ENCODE measurements around the gene ADGRF4.
"Not testable (repeated sequence)": the region's sequence is repeated elsewhere in the genome, so short reads cannot be mapped to it uniquely, and the experiment has no call there.

The ADGRF4 gene

GRCh38 chr6:47734831-47735481 is 36.6 kb downstream of the ADGRF4 start:
- no peak for DNase-seq (ENCODE audit: low spot score)

- DNase-seq (ENCODE audit: low spot score), result no peak
Measured at GRCh38 chr6:47736083-47736700, 37.8 kb downstream of the ADGRF4 start.

GRCh38 chr6:47737406-47737805 is 39.0 kb downstream of the ADGRF4 start:
- DNase-seq (ENCODE audit: low spot score), result no peak

GRCh38 chr6:47740714-47741113 is 42.3 kb downstream of the ADGRF4 start:
- no peak for DNase-seq (ENCODE audit: low spot score)

GRCh38 chr6:47741807-47742206 is 43.4 kb downstream of the ADGRF4 start:
- peak; percentile 29 for DNase-seq (ENCODE audit: low spot score)

- DNase-seq (ENCODE audit: low spot score), result no peak
Measured at GRCh38 chr6:47743744-47744143, 45.4 kb downstream of the ADGRF4 start.

GRCh38 chr6:47745269-47745668 is 46.9 kb downstream of the ADGRF4 start:
- not testable (repeated sequence) for DNase-seq (ENCODE audit: low spot score)

- DNase-seq (ENCODE audit: low spot score), result no peak
Measured at GRCh38 chr6:47749757-47750156, 51.4 kb downstream of the ADGRF4 start.

- DNase-seq (ENCODE audit: low spot score), result no peak
Measured at GRCh38 chr6:47752801-47753200, 54.4 kb downstream of the ADGRF4 start.

GRCh38 chr6:47759364-47759763 is 61.0 kb downstream of the ADGRF4 start:
- no peak for DNase-seq (ENCODE audit: low spot score)

- no peak for DNase-seq (ENCODE audit: low spot score)
Measured at GRCh38 chr6:47762502-47762901, 64.1 kb downstream of the ADGRF4 start.

GRCh38 chr6:47766445-47766844 is 68.1 kb downstream of the ADGRF4 start:
- no peak for DNase-seq (ENCODE audit: low spot score)

GRCh38 chr6:47767102-47767501 is 68.7 kb downstream of the ADGRF4 start:
- DNase-seq (ENCODE audit: low spot score), result no peak

GRCh38 chr6:47769982-47770381 is 71.6 kb downstream of the ADGRF4 start:
- no peak for DNase-seq (ENCODE audit: low spot score)
